Kidney (tissue), 14 donors: ENCODE data around the gene CSF2RB. TPM values are rescaled to one million over a fixed set of nuclear protein-coding genes. Genes with fewer than 3 reads are reported as not detected.

Experiments
- DNase-seq, 5 donors: peaks; one replicate each; pipeline ENCODE4 v3.0.0-alpha.2; 2013 to 2020
- FAIRE-seq: peaks from 2 replicates; lab custom pipeline; 2012; peaks lifted over from hg19 to GRCh38; lab: Jason Lieb, UNC
- H3K27ac ChIP-seq, 2 donors: one replicate each; pipeline ENCODE4 v1.7.0; 2013; ENCODE audit warnings: low read depth in 2 of 2, low read length in 2 of 2, inconsistent platforms in 1 of 2
- H3K27me3 ChIP-seq: one replicate; pipeline ENCODE4 v1.7.1; 2013; ENCODE audit warnings: low read length, inconsistent platforms; ENCODE audit not compliant: control insufficient read depth, insufficient read depth
- H3K36me3 ChIP-seq, 3 donors: one replicate each; pipeline versions ENCODE4 v1.7.0 to v1.7.1; 2013; ENCODE audit warnings: low read length in 3 of 3, control low read depth in 1 of 3, inconsistent platforms in 1 of 3; ENCODE audit not compliant: insufficient read depth in 3 of 3, control insufficient read depth in 2 of 3
- H3K4me1 ChIP-seq, 3 donors: one replicate each; pipeline versions ENCODE4 v1.7.0 to v1.7.1; 2013; ENCODE audit warnings: low read length in 3 of 3, inconsistent platforms in 1 of 3, low read depth in 1 of 3; ENCODE audit not compliant: control insufficient read depth in 2 of 3, insufficient read depth in 2 of 3
- H3K4me3 ChIP-seq, 3 donors: one replicate each; pipeline versions ENCODE4 v1.7.0 to v1.8.1; 2013; ENCODE audit warnings: low read length in 3 of 3, control low read depth in 1 of 3, inconsistent platforms in 1 of 3
- H3K9ac ChIP-seq, 3 donors: one replicate each; pipeline versions ENCODE4 v1.7.0 to v1.7.1; 2013; ENCODE audit warnings: low read length in 3 of 3, control low read depth in 1 of 3, inconsistent platforms in 1 of 3
- H3K9me3 ChIP-seq, 3 donors: one replicate each; pipeline versions ENCODE4 v1.7.0 to v1.7.1; 2013; ENCODE audit warnings: low read length in 3 of 3, control low read depth in 1 of 3, inconsistent platforms in 1 of 3; ENCODE audit not compliant: control insufficient read depth in 2 of 3, insufficient read depth in 1 of 3
- intact Hi-C: fragments of 100-400 bp; cut with DNase I; formaldehyde crosslinking; loops from one replicate; pipeline ENCODE4 v1.11.1; 2022
- polyA plus RNA-seq: library from polyadenylated mRNA; stranded (reverse); fragments of 350-450 nt; fragmentation: Illumina TruSeq; extraction: RNeasy Lipid Tissue Mini Kit (QIAGEN cat#74804); gene quantifications from one replicate; pipeline ENCODE4 v1.2.3, GENCODE V29; 2014; ENCODE audit warnings: low read depth, low replicate concordance; ENCODE audit not compliant: insufficient read depth
- total RNA-seq: library from RNA; stranded (reverse); fragmentation: NEBNext Ultra II Directional; extraction: Animal tissue kit (Norgen Biotek cat#: 25700); gene quantifications from one replicate; pipeline ENCODE4 v1.2.1, GENCODE V29; 2021
- TF ChIP-seq, protein P1 (sequence below): IDR thresholded peaks from 3 replicates; pipeline ENCODE4 v1.5.1; 2012; ENCODE audit warnings: mild to moderate bottlenecking, moderate library complexity, borderline replicate concordance; ENCODE audit not compliant: insufficient read depth; ENCODE audit errors: extremely low read depth
- donor health status: control.
- donor health status: control.
- donor health status: control.
- donor health status: control.
- donor health status: control.
- donor health status: DM: yes; HTN: yes; CAD: no.
- donor health status: Normal renal cell carcinoma (clear cell type).

Gene CSF2RB
- total and polyA plus RNA-seq, 2 donors from 2014 or later = 1.0 to 11.4 TPM

DNA sequence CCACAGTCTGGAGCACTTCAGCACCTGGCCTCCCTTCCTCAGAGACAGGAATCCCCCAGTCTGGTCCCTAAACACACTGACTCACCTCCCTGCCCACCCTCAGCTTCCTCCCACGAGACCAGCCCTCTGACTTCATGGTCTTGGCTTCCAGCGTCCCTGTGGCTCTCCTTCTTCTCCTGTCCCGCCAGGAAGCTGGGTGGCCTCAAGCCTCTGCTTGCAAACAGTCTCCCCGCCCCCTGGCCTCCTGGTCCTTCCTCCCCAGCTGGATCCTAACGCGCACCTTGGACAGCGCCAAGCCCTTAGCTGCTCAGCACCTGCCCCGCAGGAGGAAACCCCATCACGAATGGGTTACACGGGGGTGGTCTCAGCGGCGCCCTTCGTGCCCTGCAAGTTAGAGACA lies 48.1 kb upstream of the CSF2RB start:
- FAIRE-seq = no peak
- Histone ChIP-seq H3K4me3 (no peak overlapping the region), H3K27ac (no peak overlapping the region), H3K36me3 (no peaks in the 10 kb centered on the region), H3K27me3 (no peaks in the 10 kb centered on the region), H3K9me3 (no peaks in the 10 kb centered on the region), H3K4me1 (no peaks in the 10 kb centered on the region), H3K9ac (no peak overlapping the region)
- intact Hi-C loops = no loop called here
- TF ChIP-seq, protein P1, sequence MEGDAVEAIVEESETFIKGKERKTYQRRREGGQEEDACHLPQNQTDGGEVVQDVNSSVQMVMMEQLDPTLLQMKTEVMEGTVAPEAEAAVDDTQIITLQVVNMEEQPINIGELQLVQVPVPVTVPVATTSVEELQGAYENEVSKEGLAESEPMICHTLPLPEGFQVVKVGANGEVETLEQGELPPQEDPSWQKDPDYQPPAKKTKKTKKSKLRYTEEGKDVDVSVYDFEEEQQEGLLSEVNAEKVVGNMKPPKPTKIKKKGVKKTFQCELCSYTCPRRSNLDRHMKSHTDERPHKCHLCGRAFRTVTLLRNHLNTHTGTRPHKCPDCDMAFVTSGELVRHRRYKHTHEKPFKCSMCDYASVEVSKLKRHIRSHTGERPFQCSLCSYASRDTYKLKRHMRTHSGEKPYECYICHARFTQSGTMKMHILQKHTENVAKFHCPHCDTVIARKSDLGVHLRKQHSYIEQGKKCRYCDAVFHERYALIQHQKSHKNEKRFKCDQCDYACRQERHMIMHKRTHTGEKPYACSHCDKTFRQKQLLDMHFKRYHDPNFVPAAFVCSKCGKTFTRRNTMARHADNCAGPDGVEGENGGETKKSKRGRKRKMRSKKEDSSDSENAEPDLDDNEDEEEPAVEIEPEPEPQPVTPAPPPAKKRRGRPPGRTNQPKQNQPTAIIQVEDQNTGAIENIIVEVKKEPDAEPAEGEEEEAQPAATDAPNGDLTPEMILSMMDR = no peak
- DNase-seq = peak in 3 of 5 donors; percentile 48 to 65 (median 56)

DNA sequence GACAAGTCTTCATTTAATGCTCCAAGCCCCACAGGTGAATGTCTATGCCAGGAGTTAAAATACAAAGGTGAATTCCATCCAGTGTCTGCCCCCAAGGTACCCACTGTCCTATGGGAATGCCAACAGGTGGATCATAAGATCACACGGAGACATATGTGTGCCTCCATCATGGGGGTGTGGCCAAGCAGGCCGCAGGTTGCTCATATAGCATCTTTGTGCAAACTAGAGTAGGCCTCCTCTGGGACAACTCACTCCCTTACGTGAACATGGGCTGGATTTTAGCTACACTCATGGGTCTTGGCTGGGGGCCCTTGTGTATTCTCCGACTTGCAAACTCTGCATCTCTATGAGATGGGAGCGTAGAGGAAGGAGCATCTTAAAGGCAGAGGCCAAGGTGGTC lies 45.7 kb upstream of the CSF2RB start:
- TF ChIP-seq, protein P1 = no peak
- Histone ChIP-seq H3K27ac (no peak overlapping the region), H3K9me3 (no peaks in the 10 kb centered on the region), H3K4me1 (no peaks in the 10 kb centered on the region), H3K9ac (no peak overlapping the region), H3K27me3 (no peaks in the 10 kb centered on the region), H3K36me3 (no peaks in the 10 kb centered on the region), H3K4me3 (no peak overlapping the region)
- FAIRE-seq = no peak
- intact Hi-C loops = no loop called here
- DNase-seq = no peak

DNA sequence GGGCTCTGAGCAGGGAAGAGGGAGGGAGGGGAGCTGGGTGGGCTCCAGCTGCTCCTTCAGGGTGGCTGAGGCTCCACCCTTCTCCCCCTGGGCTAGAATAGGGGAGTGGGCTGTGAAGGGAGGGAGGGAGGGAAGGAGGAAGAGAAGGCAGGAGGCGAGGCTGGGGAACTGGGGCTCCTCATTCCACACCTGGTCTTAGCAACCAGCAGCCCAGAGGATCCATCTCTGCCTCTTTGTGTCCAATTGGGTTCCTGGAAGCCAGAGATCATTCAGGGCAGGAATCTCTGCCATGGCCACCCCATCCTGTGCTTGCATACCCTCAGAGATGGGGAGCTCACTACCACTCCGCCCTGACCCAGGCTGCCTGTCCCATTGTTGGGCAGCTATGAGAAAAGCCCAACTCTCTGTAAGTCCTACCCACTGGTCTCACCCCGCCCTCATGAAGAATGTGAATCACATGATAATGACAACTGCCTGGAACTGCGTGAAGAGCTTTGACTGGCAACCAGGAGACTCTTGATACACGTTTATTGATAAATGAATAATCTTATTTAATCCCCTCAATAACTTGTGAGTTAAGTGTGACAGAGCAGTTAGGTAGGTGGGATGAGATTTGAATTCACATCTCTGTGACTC lies 44.8 kb upstream of the CSF2RB start:
- intact Hi-C loops = no loop called here

More for the DNA sequence above, 44.8 kb upstream of the CSF2RB start:
- TF ChIP-seq, protein P1 = no peak
- H3K9me3 ChIP-seq = no peaks in the 10 kb centered on the region
- no peak overlapping the region for H3K4me3 ChIP-seq
- H3K27me3 ChIP-seq = no peaks in the 10 kb centered on the region
- H3K27ac ChIP-seq = no peak overlapping the region
- FAIRE-seq = no peak
- no peaks in the 10 kb centered on the region for H3K4me1 ChIP-seq
- DNase-seq = no peak
- no peak overlapping the region for H3K9ac ChIP-seq
- no peaks in the 10 kb centered on the region for H3K36me3 ChIP-seq
